MM.1S (cell line): Measurements from ENCODE around the gene ADAMTS3.

Source experiments
- EZH2 ChIP-seq: fragments of 300-600 bp; sonication (generic); optimal IDR thresholded peaks from 2 replicates; pipeline ENCODE3; 2017; ENCODE audit warnings: low read depth, mild to moderate bottlenecking, antibody characterized with exemption, low read length, mixed read lengths
- EZH2phosphoT487 ChIP-seq: fragments of 300-600 bp; sonication (generic); IDR thresholded peaks from 2 replicates; pipeline ENCODE4 v1.6.1; 2018; ENCODE audit warnings: antibody characterized with exemption, low read length
- TF ChIP-seq, protein P1 (sequence below): fragments of 300-600 bp; sonication (generic); IDR thresholded peaks from 2 replicates; pipeline ENCODE4 v1.5.1; 2016; ENCODE audit warnings: antibody characterized with exemption, low read length, mixed read lengths

DNA sequence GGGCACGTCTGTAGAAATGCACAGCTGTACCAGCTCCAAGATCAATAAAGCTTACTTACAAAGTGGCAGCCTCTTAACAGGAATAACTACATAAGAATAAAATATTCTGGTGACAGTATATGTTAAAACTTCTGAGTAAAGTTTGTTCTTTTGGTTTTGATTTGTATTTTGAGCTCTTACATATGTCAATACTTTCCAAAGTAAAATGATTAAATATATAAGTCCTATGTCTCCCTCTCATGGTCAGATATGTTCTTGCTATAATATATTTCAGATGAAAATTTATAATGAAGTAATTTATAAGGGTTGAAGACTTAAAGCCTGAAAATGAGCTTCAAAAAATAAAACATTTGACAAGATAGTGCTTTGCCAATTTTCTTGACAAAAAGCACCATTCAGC is 282.8 kb downstream of the ADAMTS3 start:
- TF ChIP-seq, protein P1, sequence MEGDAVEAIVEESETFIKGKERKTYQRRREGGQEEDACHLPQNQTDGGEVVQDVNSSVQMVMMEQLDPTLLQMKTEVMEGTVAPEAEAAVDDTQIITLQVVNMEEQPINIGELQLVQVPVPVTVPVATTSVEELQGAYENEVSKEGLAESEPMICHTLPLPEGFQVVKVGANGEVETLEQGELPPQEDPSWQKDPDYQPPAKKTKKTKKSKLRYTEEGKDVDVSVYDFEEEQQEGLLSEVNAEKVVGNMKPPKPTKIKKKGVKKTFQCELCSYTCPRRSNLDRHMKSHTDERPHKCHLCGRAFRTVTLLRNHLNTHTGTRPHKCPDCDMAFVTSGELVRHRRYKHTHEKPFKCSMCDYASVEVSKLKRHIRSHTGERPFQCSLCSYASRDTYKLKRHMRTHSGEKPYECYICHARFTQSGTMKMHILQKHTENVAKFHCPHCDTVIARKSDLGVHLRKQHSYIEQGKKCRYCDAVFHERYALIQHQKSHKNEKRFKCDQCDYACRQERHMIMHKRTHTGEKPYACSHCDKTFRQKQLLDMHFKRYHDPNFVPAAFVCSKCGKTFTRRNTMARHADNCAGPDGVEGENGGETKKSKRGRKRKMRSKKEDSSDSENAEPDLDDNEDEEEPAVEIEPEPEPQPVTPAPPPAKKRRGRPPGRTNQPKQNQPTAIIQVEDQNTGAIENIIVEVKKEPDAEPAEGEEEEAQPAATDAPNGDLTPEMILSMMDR, result peak; percentile 25
- TF ChIP-seq EZH2, result no peak
- TF ChIP-seq EZH2phosphoT487, result no peak
